SK-N-SH (cell line): ENCODE data around the gene C1RL. TPM values are rescaled to one million over a fixed set of nuclear protein-coding genes. Genes with fewer than 3 reads are reported as not detected.

Source experiments
- CTCF ChIA-PET: fragments of 300-600, 350-600 bp; formaldehyde crosslinking; extraction: SDS; loops from one replicate; lab custom pipeline; 2021; lab: Yijun Ruan, JAX
- POLR2A ChIA-PET: fragments of 350-600 bp; sonication (Branson Sonifier 250); formaldehyde crosslinking; extraction: SDS; loops from one replicate; lab custom pipeline; 2020; ENCODE audit warnings: antibody characterized with exemption, inconsistent platforms; lab: Yijun Ruan, JAX
- DNase-seq: peaks from one replicate; pipeline ENCODE4 v3.0.0; 2012
- H2AFZ ChIP-seq: fragments of 200-600 bp; sonication (generic); 2 replicates; pipeline ENCODE4 v1.8.1; 2016; ENCODE audit warnings: antibody characterized with exemption, mild to moderate bottlenecking, low read depth
- H3F3A ChIP-seq: fragments of 200-600 bp; sonication (generic); replicated peaks from 2 replicates; pipeline ENCODE3; 2016; ENCODE audit warnings: antibody characterized with exemption, mild to moderate bottlenecking; ENCODE audit not compliant: insufficient read depth
- H3K27ac ChIP-seq, 2 experiments: fragments of 200-500 bp in 1 of 2; fragments of 200-600 bp in 1 of 2; sonication (Bioruptor generic) in 1 of 2; sonication (generic), shearing (Covaris generic) in 1 of 2; 2 replicates each; pipeline versions ENCODE4 v1.5.1 to v1.6.1; 2014 to 2016; ENCODE audit warnings: low read depth in 2 of 2, inconsistent platforms in 1 of 2, low read length in 1 of 2, mild to moderate bottlenecking in 1 of 2, mixed read lengths in 1 of 2
- H3K27me3 ChIP-seq: fragments of 200-600 bp; sonication (generic), shearing (Covaris generic); 2 replicates; pipeline ENCODE4 v1.6.1; 2016; ENCODE audit warnings: mixed run types; ENCODE audit not compliant: insufficient read depth
- H3K36me3 ChIP-seq, 2 experiments: fragments of 200-500 bp in 1 of 2; fragments of 200-600 bp in 1 of 2; sonication (Bioruptor generic) in 1 of 2; sonication (generic) in 1 of 2; replicated peaks in 1 of 2; 2 replicates each; pipeline versions ENCODE3 to v1.5.1; 2014 to 2016; ENCODE audit warnings: low read length in 1 of 2, mild to moderate bottlenecking in 1 of 2; ENCODE audit not compliant: insufficient read depth in 2 of 2, control insufficient read depth in 1 of 2
- H3K4me1 ChIP-seq, 2 experiments: fragments of 200-500 bp in 1 of 2; fragments of 200-600 bp in 1 of 2; sonication (Bioruptor generic) in 1 of 2; sonication (generic), shearing (Covaris generic) in 1 of 2; 2 replicates each; pipeline versions ENCODE4 v1.5.1 to v1.6.1; 2014 to 2016; ENCODE audit warnings: low read depth in 1 of 2, low read length in 1 of 2, mixed run types in 1 of 2; ENCODE audit not compliant: insufficient read depth in 2 of 2, control insufficient read depth in 1 of 2
- H3K4me2 ChIP-seq: fragments of 200-600 bp; sonication (generic), shearing (Covaris generic); 2 replicates; pipeline ENCODE4 v1.6.1; 2017; ENCODE audit warnings: mixed run types
- H3K4me3 ChIP-seq, 2 experiments: fragments of 200-500 bp in 1 of 2; fragments of 200-600 bp in 1 of 2; sonication (Bioruptor generic) in 1 of 2; sonication (generic), shearing (Covaris generic) in 1 of 2; 2 replicates each; pipeline versions ENCODE4 v1.5.1 to v1.8.1; 2014 to 2016; ENCODE audit warnings: low read depth in 2 of 2, inconsistent platforms in 1 of 2, low read length in 1 of 2, mild to moderate bottlenecking in 1 of 2, mixed read lengths in 1 of 2, moderate library complexity in 1 of 2
- H3K79me2 ChIP-seq: fragments of 200-600 bp; sonication (generic); 2 replicates; pipeline ENCODE4 v1.8.1; 2017; ENCODE audit warnings: mild to moderate bottlenecking; ENCODE audit not compliant: insufficient read depth
- H3K9ac ChIP-seq: fragments of 200-600 bp; sonication (generic); 2 replicates; pipeline ENCODE4 v1.6.1; 2017; ENCODE audit warnings: mixed run types
- H3K9me2 ChIP-seq: fragments of 200-600 bp; sonication (generic); 2 replicates; pipeline ENCODE4 v1.6.1; 2017; ENCODE audit warnings: mixed run types
- H3K9me3 ChIP-seq: fragments of 200-600 bp; sonication (generic); 2 replicates; pipeline ENCODE4 v1.6.1; 2017; ENCODE audit warnings: mixed run types, mild to moderate bottlenecking, moderate library complexity
- H4K20me1 ChIP-seq: fragments of 200-600 bp; sonication (generic); 2 replicates; pipeline ENCODE4 v1.6.1; 2017; ENCODE audit warnings: mild to moderate bottlenecking, mixed run types; ENCODE audit not compliant: insufficient read depth
- EZH2phosphoT487 ChIP-seq: fragments of 200-600 bp; sonication (generic); IDR thresholded peaks from 2 replicates; pipeline ENCODE4 v1.6.1; 2017; ENCODE audit warnings: low read depth, mixed run types, mild to moderate bottlenecking, antibody characterized with exemption, moderate library complexity, borderline replicate concordance
- GATA2 ChIP-seq: sonication (generic); formaldehyde crosslinking; IDR thresholded peaks from 2 replicates; pipeline ENCODE4 v1.5.0; 2020; ENCODE audit warnings: mild to moderate bottlenecking, missing genetic modification reagents
- MEF2A ChIP-seq: IDR thresholded peaks from 2 replicates; pipeline ENCODE4 v1.4.0; 2012; ENCODE audit warnings: low read depth, borderline replicate concordance
- MXI1 ChIP-seq: IDR thresholded peaks from 2 replicates; pipeline ENCODE4 v1.6.1; 2012; ENCODE audit warnings: mild to moderate bottlenecking, low read depth, low read length, improper control_type of control experiment
- RCOR1 ChIP-seq: fragments of 150-350 bp; IDR thresholded peaks from 2 replicates; pipeline ENCODE4 v1.6.1; 2017; ENCODE audit warnings: antibody characterized with exemption, low read length
- RFX5 ChIP-seq: IDR thresholded peaks from 2 replicates; pipeline ENCODE4 v1.6.1; 2012; ENCODE audit warnings: mild to moderate bottlenecking, improper control_type of control experiment, low read length
- RXRA ChIP-seq: IDR thresholded peaks from 2 replicates; pipeline ENCODE4 v1.4.0; 2012; ENCODE audit warnings: low read depth, mild to moderate bottlenecking, borderline replicate concordance
- WGBS: methylation state at CpG from one replicate; pipeline ENCODE4 v1.1.6; 2017; ENCODE audit warnings: low lambda C conversion rate; 5-methylcytosine and 5-hydroxymethylcytosine counted together
- polyA plus RNA-seq, 3 experiments: library from polyadenylated mRNA; depleted of rRNA; stranded (reverse); fragments of >200 nt; gene quantifications; 2 replicates each; pipeline ENCODE4 v1.2.3, GENCODE V29; 2012
- TF ChIP-seq, protein P1 (sequence below): IDR thresholded peaks from 2 replicates; pipeline ENCODE4 v1.6.1; 2012; ENCODE audit warnings: mild to moderate bottlenecking, low read depth, low read length, moderate library complexity
- TF ChIP-seq, protein P2 (sequence below): IDR thresholded peaks from 2 replicates; pipeline ENCODE4; 2012
- TF ChIP-seq, protein P3 (sequence below): IDR thresholded peaks from 2 replicates; pipeline ENCODE4 v1.4.0; 2012; ENCODE audit warnings: low read depth, borderline replicate concordance
- TF ChIP-seq, protein P4 (sequence below): fragments of 150-350 bp; IDR thresholded peaks from 2 replicates; pipeline ENCODE4 v1.6.1; 2016; ENCODE audit warnings: mild to moderate bottlenecking, low read depth, low read length
- TF ChIP-seq, protein P5 (sequence below): IDR thresholded peaks from 2 replicates; pipeline ENCODE4 v1.4.0; 2012; ENCODE audit warnings: low read depth, borderline replicate concordance
- TF ChIP-seq, protein P6 (sequence below): IDR thresholded peaks from 2 replicates; pipeline ENCODE4 v1.4.0; 2012; ENCODE audit warnings: low read depth
- TF ChIP-seq, protein P7 (sequence below): fragments of 150-350 bp; IDR thresholded peaks from 2 replicates; pipeline ENCODE4 v1.6.1; 2017; ENCODE audit warnings: antibody characterized with exemption, low read length, low read depth, borderline replicate concordance

The C1RL gene
- polyA plus RNA-seq, 1 of the 3 experiments (the other 2 are of a cell fraction), result 8.3 TPM

DNA sequence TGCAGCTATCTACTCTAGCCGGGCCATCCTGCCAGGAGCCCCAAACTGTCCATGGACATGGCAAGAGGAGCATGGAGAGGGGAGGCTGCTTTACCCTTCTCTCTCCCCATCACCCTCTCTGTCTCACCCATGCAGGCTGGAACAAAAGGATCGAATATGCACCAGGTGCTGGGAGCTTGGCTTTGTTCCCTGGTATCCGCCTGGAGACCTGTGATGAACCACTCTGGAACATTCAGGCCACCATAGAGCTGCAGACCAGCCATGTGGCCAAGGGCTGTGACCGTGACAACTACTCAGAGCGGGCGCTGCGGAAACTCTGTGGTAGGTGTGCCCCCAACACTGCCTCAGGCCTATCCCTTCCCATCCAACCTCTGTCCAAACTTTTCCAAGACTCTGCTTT is 27.1 kb upstream of the C1RL start:
- TF ChIP-seq RFX5 (no peak), EZH2phosphoT487 (no peak), RCOR1 (no peak), MEF2A (no peak), RXRA (no peak), GATA2 (CRISPR knock-in tag) (no peak), MXI1 (no peak)
- TF ChIP-seq, protein P1, sequence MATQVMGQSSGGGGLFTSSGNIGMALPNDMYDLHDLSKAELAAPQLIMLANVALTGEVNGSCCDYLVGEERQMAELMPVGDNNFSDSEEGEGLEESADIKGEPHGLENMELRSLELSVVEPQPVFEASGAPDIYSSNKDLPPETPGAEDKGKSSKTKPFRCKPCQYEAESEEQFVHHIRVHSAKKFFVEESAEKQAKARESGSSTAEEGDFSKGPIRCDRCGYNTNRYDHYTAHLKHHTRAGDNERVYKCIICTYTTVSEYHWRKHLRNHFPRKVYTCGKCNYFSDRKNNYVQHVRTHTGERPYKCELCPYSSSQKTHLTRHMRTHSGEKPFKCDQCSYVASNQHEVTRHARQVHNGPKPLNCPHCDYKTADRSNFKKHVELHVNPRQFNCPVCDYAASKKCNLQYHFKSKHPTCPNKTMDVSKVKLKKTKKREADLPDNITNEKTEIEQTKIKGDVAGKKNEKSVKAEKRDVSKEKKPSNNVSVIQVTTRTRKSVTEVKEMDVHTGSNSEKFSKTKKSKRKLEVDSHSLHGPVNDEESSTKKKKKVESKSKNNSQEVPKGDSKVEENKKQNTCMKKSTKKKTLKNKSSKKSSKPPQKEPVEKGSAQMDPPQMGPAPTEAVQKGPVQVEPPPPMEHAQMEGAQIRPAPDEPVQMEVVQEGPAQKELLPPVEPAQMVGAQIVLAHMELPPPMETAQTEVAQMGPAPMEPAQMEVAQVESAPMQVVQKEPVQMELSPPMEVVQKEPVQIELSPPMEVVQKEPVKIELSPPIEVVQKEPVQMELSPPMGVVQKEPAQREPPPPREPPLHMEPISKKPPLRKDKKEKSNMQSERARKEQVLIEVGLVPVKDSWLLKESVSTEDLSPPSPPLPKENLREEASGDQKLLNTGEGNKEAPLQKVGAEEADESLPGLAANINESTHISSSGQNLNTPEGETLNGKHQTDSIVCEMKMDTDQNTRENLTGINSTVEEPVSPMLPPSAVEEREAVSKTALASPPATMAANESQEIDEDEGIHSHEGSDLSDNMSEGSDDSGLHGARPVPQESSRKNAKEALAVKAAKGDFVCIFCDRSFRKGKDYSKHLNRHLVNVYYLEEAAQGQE, result no peak
- TF ChIP-seq, protein P2, sequence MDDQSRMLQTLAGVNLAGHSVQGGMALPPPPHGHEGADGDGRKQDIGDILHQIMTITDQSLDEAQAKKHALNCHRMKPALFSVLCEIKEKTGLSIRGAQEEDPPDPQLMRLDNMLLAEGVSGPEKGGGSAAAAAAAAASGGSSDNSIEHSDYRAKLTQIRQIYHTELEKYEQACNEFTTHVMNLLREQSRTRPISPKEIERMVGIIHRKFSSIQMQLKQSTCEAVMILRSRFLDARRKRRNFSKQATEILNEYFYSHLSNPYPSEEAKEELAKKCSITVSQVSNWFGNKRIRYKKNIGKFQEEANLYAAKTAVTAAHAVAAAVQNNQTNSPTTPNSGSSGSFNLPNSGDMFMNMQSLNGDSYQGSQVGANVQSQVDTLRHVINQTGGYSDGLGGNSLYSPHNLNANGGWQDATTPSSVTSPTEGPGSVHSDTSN, result no peak
- TF ChIP-seq, protein P3, sequence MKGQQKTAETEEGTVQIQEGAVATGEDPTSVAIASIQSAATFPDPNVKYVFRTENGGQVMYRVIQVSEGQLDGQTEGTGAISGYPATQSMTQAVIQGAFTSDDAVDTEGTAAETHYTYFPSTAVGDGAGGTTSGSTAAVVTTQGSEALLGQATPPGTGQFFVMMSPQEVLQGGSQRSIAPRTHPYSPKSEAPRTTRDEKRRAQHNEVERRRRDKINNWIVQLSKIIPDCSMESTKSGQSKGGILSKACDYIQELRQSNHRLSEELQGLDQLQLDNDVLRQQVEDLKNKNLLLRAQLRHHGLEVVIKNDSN, result no peak
- TF ChIP-seq, protein P4, sequence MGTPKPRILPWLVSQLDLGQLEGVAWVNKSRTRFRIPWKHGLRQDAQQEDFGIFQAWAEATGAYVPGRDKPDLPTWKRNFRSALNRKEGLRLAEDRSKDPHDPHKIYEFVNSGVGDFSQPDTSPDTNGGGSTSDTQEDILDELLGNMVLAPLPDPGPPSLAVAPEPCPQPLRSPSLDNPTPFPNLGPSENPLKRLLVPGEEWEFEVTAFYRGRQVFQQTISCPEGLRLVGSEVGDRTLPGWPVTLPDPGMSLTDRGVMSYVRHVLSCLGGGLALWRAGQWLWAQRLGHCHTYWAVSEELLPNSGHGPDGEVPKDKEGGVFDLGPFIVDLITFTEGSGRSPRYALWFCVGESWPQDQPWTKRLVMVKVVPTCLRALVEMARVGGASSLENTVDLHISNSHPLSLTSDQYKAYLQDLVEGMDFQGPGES, result no peak
- TF ChIP-seq, protein P5, sequence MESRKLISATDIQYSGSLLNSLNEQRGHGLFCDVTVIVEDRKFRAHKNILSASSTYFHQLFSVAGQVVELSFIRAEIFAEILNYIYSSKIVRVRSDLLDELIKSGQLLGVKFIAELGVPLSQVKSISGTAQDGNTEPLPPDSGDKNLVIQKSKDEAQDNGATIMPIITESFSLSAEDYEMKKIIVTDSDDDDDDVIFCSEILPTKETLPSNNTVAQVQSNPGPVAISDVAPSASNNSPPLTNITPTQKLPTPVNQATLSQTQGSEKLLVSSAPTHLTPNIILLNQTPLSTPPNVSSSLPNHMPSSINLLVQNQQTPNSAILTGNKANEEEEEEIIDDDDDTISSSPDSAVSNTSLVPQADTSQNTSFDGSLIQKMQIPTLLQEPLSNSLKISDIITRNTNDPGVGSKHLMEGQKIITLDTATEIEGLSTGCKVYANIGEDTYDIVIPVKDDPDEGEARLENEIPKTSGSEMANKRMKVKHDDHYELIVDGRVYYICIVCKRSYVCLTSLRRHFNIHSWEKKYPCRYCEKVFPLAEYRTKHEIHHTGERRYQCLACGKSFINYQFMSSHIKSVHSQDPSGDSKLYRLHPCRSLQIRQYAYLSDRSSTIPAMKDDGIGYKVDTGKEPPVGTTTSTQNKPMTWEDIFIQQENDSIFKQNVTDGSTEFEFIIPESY, result no peak
- TF ChIP-seq, protein P6, sequence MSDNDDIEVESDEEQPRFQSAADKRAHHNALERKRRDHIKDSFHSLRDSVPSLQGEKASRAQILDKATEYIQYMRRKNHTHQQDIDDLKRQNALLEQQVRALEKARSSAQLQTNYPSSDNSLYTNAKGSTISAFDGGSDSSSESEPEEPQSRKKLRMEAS, result no peak
- TF ChIP-seq, protein P7, sequence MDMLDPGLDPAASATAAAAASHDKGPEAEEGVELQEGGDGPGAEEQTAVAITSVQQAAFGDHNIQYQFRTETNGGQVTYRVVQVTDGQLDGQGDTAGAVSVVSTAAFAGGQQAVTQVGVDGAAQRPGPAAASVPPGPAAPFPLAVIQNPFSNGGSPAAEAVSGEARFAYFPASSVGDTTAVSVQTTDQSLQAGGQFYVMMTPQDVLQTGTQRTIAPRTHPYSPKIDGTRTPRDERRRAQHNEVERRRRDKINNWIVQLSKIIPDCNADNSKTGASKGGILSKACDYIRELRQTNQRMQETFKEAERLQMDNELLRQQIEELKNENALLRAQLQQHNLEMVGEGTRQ, result no peak
- no peak overlapping the region for H3K4me2 ChIP-seq
- peaks cover 0 to 15% of the 10 kb centered on the region in 2 experiments for H3K36me3 ChIP-seq
- no peaks in the 10 kb centered on the region for H4K20me1 ChIP-seq
- H3K9me2 ChIP-seq, result no peaks in the 10 kb centered on the region
- H3K4me1 ChIP-seq, result peaks cover 0 to 5% of the 10 kb centered on the region in 2 experiments; a peak in 1 of 4 replicates
- no peaks in the 10 kb centered on the region for H3K9me3 ChIP-seq
- H2AFZ ChIP-seq, result no peak overlapping the region
- 85% methylated on average over 4 of the region's 7 CpGs for WGBS
- no peak overlapping the region for H3K27ac ChIP-seq
- H3F3A ChIP-seq, result no peaks in the 10 kb centered on the region
- CTCF ChIA-PET, result interaction anchor here (1.0 to 1.4 kb wide), 2 partner anchors 8 to 23 kb away, joined by 3 to 4 read pairs; no protein-coding TSS in a partner anchor
- H3K79me2 ChIP-seq, result no peaks in the 10 kb centered on the region
- H3K9ac ChIP-seq, result no peak overlapping the region
- no peak for DNase-seq
- H3K27me3 ChIP-seq, result no peaks in the 10 kb centered on the region
- POLR2A ChIA-PET, result no interaction called here
- H3K4me3 ChIP-seq, result no peak overlapping the region
